ENCODE results near the gene SF3B1. TPM values are rescaled to one million over a fixed set of nuclear protein-coding genes. Genes with fewer than 3 reads are reported as not detected.

Gene SF3B1
- total and polyA plus RNA-seq, 10 of the 15 experiments (the other 5 are each of a cell fraction or from before 2014, with no cell fraction given): 163 to 565 (median 239) TPM

DNA sequence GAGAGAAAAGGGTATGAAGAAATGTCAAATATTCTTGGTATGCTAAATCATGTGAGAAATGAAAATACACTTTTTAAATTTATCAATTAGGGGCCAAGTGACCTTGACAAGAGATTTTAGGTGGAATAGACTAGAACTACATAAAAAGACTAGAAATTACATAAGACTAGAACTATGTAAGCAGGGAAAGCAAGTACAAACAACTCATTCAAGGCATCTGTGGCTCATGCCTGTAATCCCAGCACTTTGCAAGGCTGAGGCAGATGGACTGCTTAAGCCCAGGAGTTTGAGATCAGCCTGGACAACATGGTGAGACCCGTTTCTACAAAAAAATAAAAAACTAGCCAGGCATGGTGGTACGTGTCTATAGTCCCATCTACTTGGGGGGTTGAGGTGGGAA lies 20.3 kb downstream of the SF3B1 start (continued):
- TF ChIP-seq, protein P1, sequence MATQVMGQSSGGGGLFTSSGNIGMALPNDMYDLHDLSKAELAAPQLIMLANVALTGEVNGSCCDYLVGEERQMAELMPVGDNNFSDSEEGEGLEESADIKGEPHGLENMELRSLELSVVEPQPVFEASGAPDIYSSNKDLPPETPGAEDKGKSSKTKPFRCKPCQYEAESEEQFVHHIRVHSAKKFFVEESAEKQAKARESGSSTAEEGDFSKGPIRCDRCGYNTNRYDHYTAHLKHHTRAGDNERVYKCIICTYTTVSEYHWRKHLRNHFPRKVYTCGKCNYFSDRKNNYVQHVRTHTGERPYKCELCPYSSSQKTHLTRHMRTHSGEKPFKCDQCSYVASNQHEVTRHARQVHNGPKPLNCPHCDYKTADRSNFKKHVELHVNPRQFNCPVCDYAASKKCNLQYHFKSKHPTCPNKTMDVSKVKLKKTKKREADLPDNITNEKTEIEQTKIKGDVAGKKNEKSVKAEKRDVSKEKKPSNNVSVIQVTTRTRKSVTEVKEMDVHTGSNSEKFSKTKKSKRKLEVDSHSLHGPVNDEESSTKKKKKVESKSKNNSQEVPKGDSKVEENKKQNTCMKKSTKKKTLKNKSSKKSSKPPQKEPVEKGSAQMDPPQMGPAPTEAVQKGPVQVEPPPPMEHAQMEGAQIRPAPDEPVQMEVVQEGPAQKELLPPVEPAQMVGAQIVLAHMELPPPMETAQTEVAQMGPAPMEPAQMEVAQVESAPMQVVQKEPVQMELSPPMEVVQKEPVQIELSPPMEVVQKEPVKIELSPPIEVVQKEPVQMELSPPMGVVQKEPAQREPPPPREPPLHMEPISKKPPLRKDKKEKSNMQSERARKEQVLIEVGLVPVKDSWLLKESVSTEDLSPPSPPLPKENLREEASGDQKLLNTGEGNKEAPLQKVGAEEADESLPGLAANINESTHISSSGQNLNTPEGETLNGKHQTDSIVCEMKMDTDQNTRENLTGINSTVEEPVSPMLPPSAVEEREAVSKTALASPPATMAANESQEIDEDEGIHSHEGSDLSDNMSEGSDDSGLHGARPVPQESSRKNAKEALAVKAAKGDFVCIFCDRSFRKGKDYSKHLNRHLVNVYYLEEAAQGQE (IDR thresholded peaks at IDR 0.05; ENCODE audit: low read depth, low read length): no peak
- TF ChIP-seq ZSCAN29 (IDR thresholded peaks at IDR 0.05) (no peak), RUNX3 (IDR thresholded peaks at IDR 0.05; ENCODE audit: low read length) (no peak)
- TF ChIP-seq, protein P2, sequence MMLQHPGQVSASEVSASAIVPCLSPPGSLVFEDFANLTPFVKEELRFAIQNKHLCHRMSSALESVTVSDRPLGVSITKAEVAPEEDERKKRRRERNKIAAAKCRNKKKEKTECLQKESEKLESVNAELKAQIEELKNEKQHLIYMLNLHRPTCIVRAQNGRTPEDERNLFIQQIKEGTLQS (IDR thresholded peaks at IDR 0.05; ENCODE audit: borderline replicate concordance, extremely low read depth, low read depth, low read length): no peak

DNA sequence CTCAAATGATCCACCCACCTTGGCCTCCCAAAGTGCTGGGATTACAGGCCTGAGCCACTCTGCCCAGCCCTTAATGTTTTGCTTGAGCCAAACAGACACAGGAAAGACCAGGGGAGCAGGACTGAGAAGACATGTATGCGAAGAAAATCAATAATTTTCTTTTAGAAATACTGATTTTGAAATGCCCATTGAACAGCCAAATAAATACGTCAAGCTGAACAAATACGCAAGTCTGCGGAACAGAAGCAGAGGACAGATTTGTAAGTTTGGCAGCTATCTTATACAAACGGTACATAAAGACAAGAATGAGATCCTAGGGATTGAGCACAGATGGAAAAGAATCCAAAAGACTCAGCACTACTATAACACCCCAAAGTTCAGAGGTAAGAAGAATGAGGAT lies 20.8 kb downstream of the SF3B1 start:
- ATAC-seq (no peak), FAIRE-seq (no peak), DNase-seq (ENCODE audit: low read depth, low spot score) (no peak)
- CTCF ChIA-PET: interaction anchor here (1.1 kb wide), 1 partner anchor 185 kb away, joined by 3 read pairs; no protein-coding TSS in a partner anchor
- no peaks in the 10 kb centered on the region for H3K9me3 ChIP-seq (replicated peaks; ENCODE audit: control insufficient read depth, insufficient read depth, low read length)
- no peak overlapping the region for H3K4me2 ChIP-seq (ENCODE audit: control insufficient read depth, insufficient read depth)
- no peaks in the 10 kb centered on the region for H4K20me1 ChIP-seq (ENCODE audit: control insufficient read depth, insufficient read depth)
- no peak overlapping the region for H3K27ac ChIP-seq (ENCODE audit: control insufficient read depth, insufficient read depth)
- intact Hi-C loops (cut with micrococcal nuclease; ENCODE audit: unreplicated experiment) (no loop called here), in situ Hi-C loops (cut with MboI) (no loop called here)
- SMC1A ChIA-PET (ENCODE audit: uncharacterized antibody, unreplicated experiment): interaction anchor here (0.6 kb wide), 1 partner anchor 19 kb away, joined by 5 read pairs; no protein-coding TSS in a partner anchor
- POLR2A ChIA-PET: no interaction called here
- H3K36me3 ChIP-seq (ENCODE audit: control insufficient read depth in 2 of 2, insufficient read depth in 2 of 2, low read length in 1 of 2): peaks cover 10 to 38% of the 10 kb centered on the region in 2 experiments
- H3K9ac ChIP-seq (ENCODE audit: control insufficient read depth, insufficient read depth, low read length): no peak overlapping the region
- no peak overlapping the region for H3K4me3 ChIP-seq
- 91% methylated on average over 5 of the region's 5 CpGs for WGBS (ENCODE audit: insufficient coverage, insufficient replicate concordance, low lambda C conversion rate, missing lambda C conversion rate)
- no peaks in the 10 kb centered on the region for H3K27me3 ChIP-seq (replicated peaks in 1 of 2; ENCODE audit: control insufficient read depth in 2 of 2, insufficient read depth in 2 of 2, low read length in 1 of 2)
- RAD21 ChIA-PET (ENCODE audit: unreplicated experiment): interaction anchor here (1.6 kb wide), 1 partner anchor 82 kb away, joined by 3 read pairs; no protein-coding TSS in a partner anchor
- H3K79me2 ChIP-seq (ENCODE audit: control insufficient read depth, insufficient read depth, low read length): no peaks in the 10 kb centered on the region; the same call in 1 of the 2 replicates
- H3K4me1 ChIP-seq (ENCODE audit: control insufficient read depth, insufficient read depth, low read length): no peaks in the 10 kb centered on the region
- H2AFZ ChIP-seq (ENCODE audit: control insufficient read depth, low read depth, low read length): no peak overlapping the region
- BruUV-seq (replicated peaks): no TSS peak
- TF ChIP-seq, protein P3, sequence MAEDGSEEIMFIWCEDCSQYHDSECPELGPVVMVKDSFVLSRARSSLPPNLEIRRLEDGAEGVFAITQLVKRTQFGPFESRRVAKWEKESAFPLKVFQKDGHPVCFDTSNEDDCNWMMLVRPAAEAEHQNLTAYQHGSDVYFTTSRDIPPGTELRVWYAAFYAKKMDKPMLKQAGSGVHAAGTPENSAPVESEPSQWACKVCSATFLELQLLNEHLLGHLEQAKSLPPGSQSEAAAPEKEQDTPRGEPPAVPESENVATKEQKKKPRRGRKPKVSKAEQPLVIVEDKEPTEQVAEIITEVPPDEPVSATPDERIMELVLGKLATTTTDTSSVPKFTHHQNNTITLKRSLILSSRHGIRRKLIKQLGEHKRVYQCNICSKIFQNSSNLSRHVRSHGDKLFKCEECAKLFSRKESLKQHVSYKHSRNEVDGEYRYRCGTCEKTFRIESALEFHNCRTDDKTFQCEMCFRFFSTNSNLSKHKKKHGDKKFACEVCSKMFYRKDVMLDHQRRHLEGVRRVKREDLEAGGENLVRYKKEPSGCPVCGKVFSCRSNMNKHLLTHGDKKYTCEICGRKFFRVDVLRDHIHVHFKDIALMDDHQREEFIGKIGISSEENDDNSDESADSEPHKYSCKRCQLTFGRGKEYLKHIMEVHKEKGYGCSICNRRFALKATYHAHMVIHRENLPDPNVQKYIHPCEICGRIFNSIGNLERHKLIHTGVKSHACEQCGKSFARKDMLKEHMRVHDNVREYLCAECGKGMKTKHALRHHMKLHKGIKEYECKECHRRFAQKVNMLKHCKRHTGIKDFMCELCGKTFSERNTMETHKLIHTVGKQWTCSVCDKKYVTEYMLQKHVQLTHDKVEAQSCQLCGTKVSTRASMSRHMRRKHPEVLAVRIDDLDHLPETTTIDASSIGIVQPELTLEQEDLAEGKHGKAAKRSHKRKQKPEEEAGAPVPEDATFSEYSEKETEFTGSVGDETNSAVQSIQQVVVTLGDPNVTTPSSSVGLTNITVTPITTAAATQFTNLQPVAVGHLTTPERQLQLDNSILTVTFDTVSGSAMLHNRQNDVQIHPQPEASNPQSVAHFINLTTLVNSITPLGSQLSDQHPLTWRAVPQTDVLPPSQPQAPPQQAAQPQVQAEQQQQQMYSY (CRISPR knock-in tag; IDR thresholded peaks at IDR 0.05): no peak
- TF ChIP-seq CHD1 (IDR thresholded peaks at IDR 0.05; ENCODE audit: low read depth, low read length): no peak
- no peak for TF ChIP-seq SMAD5 (IDR thresholded peaks at IDR 0.05; ENCODE audit: low read depth)
- TF ChIP-seq ZNF384 (IDR thresholded peaks at IDR 0.05; ENCODE audit: borderline replicate concordance, low read depth, low read length): no peak
- no peak for TF ChIP-seq BHLHE40 (IDR thresholded peaks at IDR 0.05; ENCODE audit: borderline replicate concordance in 1 of 2, low read depth in 2 of 2, low read length in 1 of 2)
- no peak for TF ChIP-seq PAX5 (IDR thresholded peaks at IDR 0.05; ENCODE audit: borderline replicate concordance, low read depth, low read length)
- no peak for TF ChIP-seq ZNF207 (IDR thresholded peaks at IDR 0.05; ENCODE audit: borderline replicate concordance)
- TF ChIP-seq FOXK2 (IDR thresholded peaks at IDR 0.05): no peak
- no peak for TF ChIP-seq CREM (IDR thresholded peaks at IDR 0.05; ENCODE audit: low read depth)
- TF ChIP-seq RB1 (IDR thresholded peaks at IDR 0.05; ENCODE audit: borderline replicate concordance): no peak

Data from GM12878 (cell line).